ENCODE data around the gene TAOK3.

GRCh38 chr12:118122264-118122663, 250.4 kb downstream of the TAOK3 start:
- TF ChIP-seq CTCF (IDR thresholded peaks at IDR 0.05) (no peak), EP300 (IDR thresholded peaks at IDR 0.05) (no peak), POLR2A (IDR thresholded peaks at IDR 0.05) (no peak), POLR2AphosphoS5 (IDR thresholded peaks at IDR 0.05) (no peak)

Data from suprapubic skin (tissue), 4 donors.